ENCODE measurements around the gene MPPED1.

The MPPED1 gene

DNA sequence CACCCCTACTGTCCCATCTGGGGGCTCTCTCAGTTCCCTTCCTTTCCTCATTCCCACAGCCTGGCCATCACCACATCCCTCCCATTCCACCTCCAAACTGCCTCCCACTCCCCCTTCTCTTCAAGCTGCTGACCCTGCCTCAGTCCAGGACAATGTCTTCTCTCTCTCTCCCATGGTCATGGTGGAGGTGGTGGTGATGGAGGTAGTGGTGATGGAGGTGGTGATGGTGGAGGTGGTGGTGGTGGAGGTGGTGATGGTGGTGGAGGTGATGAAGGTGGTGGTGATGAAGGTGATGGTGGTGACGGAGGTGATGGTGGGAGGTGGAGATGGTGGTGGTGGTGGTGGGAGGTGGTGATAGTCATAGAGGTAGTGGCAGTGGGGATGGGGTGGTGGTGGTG, 87.0 kb downstream of the MPPED1 start:
- DNase-seq (ENCODE audit: low read depth): no peak

DNA sequence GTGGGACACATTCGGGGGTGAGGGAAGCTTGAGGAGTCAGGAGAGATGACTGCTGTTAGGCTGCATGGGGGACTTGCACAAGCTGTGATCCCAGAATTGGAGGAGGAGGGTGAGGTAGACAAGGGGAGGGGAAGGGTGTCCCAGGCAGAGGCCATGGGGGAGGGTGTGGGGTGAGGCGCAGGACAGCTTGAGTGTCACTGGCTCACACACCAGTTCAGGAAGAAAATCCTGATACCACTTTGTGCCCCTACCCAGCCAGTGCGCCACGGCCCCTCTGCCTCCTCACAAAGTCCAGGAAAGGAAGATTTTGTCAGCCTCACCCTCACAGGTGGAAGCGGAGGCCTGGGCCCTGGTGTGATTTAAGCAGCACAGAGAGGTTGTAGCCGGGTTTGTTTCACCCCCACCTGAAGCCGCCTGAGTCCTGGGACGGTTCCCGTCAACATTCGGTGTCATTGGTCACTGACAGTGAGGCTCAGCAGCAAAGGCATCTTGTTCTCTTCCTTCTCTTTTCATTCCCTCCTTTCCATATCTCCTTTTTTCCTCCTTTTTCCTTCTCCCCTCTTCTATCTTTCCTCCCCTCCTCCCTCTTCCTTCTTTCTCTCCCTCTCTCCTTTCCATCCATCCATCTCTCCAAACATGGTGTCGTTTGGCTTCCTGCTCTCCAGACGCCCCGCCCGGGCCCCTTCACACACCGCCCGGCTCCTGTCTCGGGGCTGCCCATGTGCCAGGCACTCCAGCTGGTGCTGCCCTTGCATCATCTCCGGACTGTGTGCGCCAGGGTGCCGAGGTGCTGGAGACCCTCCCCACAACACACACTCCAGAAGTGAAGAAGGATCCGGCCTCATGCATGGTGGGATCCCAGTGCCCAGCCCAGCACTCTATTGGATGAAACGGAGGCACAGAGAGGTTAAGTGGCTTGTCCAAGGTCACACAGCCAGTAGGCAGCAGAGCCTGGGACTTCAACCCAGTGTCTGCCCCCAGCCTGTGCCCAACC, 89.3 kb downstream of the MPPED1 start:
- no peak for DNase-seq (ENCODE audit: low read depth)

DNA sequence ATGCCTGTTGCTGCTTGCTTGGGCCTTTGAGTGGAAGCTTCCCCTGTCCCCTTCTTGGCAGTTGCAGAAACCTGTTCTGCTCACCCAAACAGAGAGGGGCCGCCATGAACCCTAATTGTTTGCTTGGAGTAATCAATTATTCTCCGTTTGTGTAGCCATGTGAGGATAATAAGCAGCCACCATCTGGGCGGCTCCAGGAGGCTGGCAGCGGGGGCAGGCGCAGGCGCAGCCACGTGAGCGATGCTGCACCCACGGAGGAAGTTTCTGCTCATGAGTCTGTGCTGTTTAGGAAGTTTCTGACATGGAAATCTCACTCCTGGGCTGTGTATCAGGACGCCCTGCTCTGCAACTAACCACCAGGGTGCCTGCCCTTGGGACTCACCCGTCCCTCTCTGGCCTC, 90.1 kb downstream of the MPPED1 start:
- no peak for DNase-seq (ENCODE audit: low read depth)

DNA sequence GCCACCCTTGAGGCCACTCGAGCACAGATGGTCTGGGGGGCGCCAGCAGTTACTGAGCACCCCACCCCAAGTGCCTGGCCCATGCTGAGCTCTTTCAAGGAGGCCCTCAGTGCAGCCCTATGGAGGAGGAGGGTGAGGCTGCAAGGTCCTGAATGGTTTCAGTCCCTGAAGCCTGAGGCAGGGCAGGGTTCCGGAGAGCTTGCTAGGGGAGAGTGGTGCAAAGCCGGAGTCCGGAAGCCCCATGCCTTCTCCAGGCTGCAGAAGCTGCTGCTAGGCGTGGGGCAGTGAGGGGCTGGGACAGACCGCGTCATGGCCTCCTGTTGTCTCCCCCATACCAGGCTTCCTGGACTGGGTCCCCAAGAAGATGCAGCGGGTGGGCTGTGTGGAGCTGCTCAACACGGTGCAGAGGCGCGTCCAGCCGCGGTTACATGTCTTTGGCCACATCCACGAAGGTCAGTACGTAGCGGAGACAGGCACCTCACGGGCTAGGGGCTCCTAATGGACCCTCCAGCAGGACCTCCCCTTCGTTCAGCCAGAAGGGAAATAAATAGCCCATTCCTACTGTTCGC, 90.6 kb downstream of the MPPED1 start:
- no peak for DNase-seq (ENCODE audit: low read depth)

DNA sequence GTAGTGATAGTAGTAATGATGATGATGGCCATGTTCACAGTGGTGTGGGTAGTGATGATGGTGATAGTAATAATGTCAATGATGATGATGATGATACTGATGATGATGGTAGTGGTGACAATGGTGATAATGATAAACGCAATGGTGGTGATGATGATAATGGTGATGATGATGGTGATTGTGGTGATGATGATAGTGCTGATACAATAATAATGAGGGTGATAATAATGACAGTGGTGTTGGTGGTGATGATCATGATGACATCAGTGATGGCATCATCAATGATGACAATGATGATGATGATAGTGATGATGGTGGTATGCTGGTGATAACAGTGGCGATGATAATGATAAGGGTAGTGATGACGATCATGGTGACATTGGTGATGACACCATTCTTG, 92.3 kb downstream of the MPPED1 start:
- DNase-seq (ENCODE audit: low read depth): no peak

DNA sequence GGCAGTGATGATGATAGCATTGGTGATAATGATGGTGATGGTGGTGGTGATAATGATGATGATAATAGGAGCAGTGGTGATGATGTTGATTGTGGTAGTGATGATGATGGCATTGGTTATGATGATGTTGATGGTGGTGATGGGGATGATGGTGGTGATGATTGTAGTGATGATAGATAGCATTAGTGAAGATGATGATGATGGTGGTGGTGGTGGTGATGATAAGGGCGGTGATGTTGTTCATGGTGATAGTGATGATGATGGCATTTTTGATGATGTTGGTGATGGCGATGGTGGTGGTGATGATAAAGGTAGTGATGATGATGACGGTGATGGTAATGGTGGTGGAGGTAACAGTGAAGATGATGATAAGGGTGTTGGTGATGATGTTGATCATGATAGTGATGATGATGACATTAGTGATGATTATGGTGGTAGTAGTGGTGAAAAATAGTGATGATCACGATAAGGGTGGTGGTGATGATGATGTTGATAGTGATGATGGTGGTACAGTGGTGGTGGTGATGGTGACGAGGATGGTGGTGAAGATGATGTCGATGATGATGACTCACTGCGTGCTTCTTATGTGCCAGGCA, 93.0 kb downstream of the MPPED1 start:
- no peak for DNase-seq (ENCODE audit: low read depth)

DNA sequence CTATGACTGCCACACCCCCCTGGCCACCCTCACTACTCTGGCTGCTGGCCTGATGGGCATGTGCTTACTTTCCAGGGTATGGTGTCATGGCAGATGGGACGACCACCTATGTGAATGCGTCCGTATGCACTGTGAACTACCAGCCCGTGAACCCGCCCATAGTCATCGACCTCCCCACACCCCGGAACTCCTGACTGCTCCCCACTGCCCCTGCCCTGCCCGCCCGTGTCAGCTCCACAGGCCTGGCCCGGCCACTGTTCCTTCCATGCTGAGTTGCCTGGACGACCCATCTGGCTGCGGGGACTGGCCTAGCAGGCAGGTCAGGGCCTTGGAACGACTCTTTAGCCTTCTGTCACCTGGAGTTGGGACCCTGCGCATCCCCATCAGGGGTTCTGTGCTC, 93.6 kb downstream of the MPPED1 start:
- DNase-seq (ENCODE audit: low read depth): no peak

DNA sequence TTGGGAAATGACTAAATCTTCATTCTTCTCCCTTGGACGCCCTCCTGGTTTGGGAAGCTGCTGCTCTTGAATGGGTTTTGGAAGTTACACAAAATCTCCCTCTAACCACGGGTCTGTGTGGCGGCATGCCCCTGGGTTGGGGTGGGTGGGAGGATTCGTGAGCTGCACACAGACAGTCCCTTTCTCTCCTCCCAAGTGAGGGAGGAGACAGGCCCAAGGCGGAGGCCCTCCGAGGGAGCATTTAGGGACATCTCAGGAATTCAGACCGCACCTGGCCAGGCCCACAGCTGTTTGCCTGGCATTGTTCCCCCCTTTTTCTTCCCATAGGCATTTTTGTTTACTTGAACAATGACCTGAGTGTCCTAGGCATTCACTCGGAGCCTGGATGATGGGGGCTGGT, 94.1 kb downstream of the MPPED1 start:
- no peak for DNase-seq (ENCODE audit: low read depth)

DNA sequence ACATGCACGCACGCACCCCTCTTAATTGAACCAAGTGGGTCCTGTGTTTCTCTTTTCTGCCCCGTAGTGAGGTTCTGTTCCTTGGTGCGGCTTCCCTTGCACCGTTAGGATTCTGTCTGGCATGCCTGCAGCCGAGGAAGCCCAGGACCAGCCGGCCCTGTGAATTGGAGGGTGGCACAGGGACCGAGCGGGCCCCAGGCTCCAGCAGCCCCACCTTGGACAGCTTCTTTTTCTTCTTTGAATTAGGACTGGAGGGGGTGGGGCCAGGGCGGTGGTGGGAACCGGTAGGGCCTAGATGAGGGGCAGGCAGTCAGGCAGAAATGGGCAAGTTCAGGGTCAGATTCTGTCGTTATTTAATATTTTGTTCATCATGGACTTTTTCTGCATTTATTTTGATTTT, 94.7 kb downstream of the MPPED1 start:
- no peak for DNase-seq (ENCODE audit: low read depth)

DNA sequence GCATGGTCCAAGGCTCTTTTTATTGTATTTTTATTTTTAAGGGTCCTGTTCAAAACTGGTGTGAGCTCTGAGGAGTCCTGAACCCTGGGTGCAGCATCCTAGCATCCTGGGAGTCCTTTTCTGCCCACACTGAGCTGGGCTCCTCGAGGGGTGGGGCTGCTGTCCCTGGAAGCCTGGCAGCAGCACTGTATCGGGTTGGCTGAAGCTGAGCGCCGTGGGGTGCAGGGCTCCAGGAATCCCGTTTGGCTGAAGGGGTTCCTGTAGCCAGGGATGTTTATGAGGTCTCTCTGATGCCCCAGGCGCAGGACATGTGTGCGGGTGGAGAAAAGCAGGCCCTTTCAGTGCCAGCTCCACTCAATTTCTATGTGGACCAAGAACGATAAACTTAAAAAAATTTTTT, 95.4 kb downstream of the MPPED1 start:
- DNase-seq (ENCODE audit: low read depth): no peak

DNA sequence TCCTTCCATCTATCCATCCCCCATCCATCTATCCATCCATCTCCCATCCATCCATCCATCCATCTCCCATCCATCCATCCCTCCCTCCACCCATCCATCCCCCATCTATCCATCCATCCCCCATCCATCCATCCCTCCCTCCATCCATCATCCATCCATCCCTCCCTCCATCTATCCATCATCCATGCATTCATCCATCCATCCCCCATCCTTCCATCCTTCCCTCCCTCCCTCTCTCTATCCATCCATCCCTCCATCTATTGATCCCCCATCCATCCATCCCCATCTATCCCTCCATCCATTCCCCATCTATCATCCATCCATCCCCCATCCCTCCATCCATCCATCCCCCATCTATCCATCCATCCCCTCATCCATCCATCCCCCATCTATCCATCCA, 96.7 kb downstream of the MPPED1 start:
- DNase-seq (ENCODE audit: low read depth): no peak

DNA sequence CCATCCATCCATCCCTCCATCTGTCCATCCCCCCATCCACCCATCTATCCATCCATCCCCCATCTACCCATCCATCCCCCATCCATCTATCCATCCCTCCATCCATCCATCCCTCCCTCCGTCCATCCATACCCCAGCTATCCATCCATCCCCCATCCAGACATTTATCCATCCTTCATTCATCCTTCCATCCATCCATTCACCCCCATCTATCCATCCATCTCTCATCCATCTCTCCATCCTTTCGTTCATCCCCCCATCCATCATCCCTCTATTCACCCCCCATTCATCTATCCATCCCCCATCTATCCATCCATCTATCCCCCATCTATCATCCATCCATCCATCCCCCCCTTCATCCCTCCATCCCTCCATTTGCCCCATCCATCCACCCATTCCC, 97.5 kb downstream of the MPPED1 start:
- no peak for DNase-seq (ENCODE audit: low read depth)

DNA sequence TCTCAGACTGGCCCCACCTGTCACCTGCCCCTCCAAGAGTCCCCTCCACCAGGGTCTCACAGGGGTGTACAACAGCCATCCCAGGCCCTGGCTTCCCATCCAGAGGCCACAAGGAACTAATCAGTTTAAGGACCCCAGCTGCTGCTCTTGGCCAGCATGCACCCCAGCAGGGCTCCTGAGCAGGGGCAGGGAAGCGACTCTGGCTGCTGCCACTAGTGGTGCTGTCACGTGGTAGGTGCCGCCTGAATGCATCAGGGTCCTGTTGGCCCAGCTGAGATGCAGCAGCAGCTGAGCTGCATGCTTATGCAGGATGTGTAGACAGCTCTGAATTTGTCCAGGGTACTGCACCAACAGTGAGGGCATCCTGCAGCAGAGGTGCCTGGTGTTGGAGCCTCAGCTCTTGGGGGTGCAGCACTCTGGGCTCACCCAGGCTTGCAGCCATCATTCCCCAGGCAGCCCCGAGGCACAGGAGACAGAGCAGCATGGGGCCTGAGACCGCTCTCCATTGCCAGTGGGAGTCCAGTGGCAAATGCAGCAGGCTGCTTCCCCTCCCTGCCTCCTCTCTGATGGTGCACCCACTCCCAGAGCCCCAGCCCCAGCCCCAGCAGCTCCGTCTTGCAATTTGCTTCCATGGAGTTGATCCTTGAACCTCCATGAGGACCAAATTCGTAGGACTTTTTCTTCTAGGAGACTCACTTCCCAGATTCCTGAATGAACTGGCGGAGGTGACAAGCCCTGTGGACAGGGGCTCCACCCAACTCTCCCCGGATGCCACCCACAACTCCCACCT, 98.7 kb downstream of the MPPED1 start:
- no peak for DNase-seq (ENCODE audit: low read depth)

DNA sequence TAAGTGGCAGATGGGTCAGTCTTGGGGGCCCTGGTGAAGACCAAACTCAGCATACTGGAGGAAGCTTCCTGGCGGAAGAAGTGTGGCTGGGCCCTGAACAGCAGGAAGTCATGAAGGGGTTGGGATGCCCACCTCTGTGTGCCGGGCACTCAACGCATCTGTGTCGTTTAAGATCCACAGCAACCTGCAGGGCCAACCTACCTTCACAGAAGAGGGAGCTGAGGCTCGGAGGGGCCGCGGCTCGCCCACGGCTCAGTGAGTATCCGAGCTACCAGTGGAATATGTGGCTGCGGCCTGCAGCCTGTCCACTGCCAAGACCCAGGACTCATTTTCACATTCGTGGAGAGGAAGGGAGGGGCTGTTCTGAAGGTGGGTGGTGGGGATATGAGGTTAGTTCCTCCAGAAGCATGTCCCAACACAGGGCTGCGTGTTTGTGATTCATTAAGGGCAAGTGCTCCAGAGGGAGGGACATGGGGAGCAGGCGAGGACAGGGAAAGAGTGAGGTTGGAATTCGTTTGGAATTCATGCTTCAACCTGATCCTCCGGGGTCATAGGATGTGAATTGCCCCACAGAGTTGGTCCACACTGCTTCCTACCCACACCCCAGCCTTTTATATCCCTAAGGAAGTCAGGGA, 99.6 kb downstream of the MPPED1 start:
- DNase-seq (ENCODE audit: low read depth): no peak

DNA sequence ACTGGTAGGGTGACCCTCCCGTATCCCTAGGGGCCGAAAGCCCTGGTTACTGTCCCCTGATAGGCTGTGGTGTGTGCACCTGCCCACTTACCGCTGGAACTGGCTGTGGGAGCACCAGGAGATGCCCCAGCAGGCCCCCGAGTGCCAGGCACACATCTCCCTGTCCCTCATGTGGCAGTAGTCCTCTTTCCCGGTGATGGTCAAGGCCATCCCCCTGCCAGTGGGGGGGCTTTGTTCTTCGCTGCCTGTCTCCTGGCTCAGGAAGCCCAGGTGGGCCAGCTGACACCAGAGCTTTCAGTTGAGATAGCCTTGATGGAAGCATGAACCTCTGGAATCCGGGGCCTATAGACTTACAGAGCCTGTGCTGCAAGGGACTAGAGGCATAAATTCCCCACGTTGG, 100.5 kb downstream of the MPPED1 start:
- no peak for DNase-seq (ENCODE audit: low read depth)

DNA sequence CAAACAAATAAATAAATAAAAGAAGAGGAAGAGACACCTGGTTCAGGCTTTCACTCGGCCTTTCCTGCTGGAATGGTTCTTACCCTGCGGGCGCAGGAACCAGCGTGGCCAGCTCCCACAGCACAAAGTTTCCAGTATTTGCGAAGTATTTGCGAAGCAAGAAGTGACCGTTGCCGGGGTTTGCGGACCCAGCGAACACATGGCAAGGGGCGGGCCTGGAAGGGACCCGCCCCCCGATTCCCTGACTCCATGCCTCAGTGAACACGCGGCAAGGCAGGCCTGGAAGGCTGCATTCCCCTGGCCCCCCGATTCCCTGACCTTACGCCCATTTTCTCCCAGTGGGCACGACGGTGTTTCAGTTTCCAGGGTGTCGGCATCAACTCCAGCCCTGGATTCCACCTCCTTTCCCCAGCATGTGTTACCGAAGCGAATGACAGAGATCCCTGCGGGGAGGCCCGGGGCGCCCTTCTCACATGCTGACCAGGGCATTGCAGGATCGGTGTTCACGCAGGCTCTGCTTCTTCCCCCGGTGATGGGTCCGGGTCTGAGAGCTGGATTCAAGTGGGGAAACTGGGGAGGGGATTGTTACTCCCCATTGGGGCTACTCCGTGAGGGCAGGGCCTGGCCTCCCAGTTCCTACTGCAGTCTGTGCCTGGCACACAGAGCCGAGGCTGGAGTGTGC, 102.8 kb downstream of the MPPED1 start:
- no peak for DNase-seq (ENCODE audit: low read depth)

DNA sequence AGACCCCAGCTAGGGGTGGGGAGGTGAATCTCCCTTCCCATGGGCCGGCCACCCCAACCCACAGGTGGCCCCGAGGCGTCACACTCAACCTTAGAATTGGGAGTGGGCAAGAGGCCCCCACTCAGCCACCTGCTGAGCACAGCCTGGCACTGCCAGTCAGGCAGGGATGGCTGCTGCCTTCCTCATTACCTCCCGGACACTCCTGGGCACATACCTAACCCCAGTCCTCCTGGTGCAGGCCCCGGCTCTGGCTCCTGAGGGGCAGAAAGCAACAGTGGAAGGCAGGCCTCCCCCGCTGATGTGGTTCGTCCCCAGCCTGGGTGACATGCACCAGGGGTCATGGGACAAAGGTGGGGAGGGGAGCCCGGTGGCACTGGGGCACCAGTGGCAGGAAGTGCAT, 103.6 kb downstream of the MPPED1 start:
- no peak for DNase-seq (ENCODE audit: low read depth)

DNA sequence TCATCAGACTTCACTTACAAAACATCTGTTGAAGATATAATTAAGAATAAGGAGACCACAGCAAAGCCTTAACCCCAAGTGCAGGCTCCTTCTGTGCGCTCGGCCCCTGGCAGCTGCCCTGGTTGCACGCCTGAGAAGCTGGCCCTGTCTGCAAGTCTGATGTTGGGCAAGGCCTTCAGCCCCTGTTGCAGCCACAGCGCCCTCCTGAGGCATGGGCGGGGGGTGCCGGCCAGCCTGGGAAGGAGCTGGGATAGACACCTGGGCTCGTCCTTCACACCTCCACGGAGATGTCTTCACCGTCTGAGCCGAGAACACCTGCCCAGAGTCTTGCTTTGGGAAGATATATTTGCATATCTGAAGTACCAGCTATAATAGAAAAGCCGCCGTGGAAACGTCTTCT, 104.1 kb downstream of the MPPED1 start:
- DNase-seq (ENCODE audit: low read depth): no peak

DNA sequence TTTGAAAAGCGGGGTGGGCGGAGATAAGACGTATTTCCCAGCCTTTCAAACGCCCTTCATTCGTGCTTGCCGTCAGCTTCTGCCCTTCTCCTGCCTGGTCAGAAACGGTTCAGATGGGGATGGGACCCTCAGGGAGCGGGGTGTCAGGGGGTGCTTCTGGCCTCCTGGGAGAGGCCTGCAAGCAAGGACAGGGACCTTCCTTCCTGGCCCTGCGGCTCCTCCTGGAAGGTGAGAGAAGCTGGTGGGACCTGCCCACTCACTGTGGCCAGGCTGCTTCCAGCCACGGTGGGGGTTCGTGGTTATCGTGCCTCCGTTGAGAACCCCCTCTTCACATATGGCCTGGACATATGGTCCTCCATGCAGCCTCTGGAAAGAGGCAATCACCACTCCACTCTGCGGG, 104.6 kb downstream of the MPPED1 start:
- DNase-seq (ENCODE audit: low read depth): no peak

DNA sequence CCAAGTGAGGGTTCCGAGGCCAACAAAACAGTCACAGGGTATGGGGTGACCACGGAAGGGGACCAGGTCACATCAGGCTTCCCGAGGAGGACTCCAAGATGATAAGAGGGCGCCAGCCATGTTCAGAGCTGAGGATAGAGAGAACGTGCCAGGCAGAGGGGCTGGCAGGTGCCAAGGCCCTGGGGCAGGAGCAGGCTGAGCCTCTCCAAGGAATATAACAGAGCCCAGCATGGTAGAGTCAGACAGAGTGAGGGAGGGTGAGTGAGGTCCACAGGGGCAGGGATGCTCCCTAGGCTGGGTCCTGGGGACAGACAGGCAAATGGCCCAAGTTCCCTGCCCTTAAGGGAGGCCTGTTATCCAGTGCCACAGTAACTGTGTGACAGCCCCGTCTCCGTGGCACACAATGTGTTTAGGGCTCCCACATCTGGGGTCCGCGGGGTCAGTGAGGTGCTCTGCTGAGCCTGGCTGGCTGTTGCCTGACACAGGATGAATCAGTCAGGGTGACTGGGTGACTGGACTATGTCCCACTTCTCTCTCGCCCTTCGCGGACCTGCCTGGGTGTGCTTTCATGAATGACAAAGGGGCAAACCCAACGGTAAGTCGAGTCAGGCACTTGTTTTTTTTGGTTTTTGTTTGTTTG, 105.3 kb downstream of the MPPED1 start:
- DNase-seq (ENCODE audit: low read depth): no peak

DNA sequence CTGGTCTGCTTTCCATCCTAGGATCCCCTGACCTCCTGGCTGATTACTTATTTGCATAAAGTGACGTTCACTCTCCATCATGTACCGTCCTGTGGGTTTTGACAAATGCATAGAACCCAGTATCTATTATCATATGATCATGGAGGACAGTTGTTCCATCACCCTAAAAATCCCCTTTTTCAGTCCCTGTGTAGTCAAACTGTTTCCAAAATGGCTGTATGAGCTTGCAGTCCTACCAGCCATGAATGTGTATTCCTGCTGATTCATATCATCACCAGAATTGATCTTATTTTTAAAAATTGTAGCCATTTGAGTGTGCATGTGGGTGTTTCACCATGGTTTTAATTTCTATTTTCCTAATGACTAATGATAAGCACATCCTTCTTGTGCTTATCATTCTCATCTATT, 108.8 kb downstream of the MPPED1 start:
- no peak for DNase-seq (ENCODE audit: low read depth)

Data from T-helper 22 cell (primary cell).